ENCODE results near the gene PTGES3. TPM values are rescaled to one million over a fixed set of nuclear protein-coding genes. Genes with fewer than 3 reads are reported as not detected.
"Not testable (repeated sequence)": the region's sequence is repeated elsewhere in the genome, so short reads cannot be mapped to it uniquely, and the experiment has no call there.

The PTGES3 gene, protein sequence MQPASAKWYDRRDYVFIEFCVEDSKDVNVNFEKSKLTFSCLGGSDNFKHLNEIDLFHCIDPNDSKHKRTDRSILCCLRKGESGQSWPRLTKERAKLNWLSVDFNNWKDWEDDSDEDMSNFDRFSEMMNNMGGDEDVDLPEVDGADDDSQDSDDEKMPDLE
- total RNA-seq: 100 to 1,000 TPM in 1 of 2 donors, 10 to 100 TPM in 1; 91.6 to 147 TPM
- polyA plus RNA-seq (ENCODE audit: insufficient read length in 2 of 2): 100 to 1,000 TPM; 266 to 304 TPM
- long read RNA-seq, donor 1, transcript PTGES3-201 (8 exons, 1,920 nt): major isoform, 73 of 89 reads
- long read RNA-seq, donor 1, partial matches to known transcripts: 12 of 89 reads
- long read RNA-seq, donor 1, other reads (novel, unspliced or antisense): 0 of 89 reads
- long read RNA-seq, donor 2, transcript PTGES3-201 (8 exons, 1,920 nt): major isoform, 56 of 64 reads
- long read RNA-seq, donor 2, partial matches to known transcripts: 6 of 64 reads
- long read RNA-seq, donor 2, other reads (novel, unspliced or antisense): 0 of 64 reads
- long read RNA-seq, donor 3, transcript PTGES3-201 (8 exons, 1,920 nt): major isoform, 59 of 72 reads
- long read RNA-seq, donor 3, partial matches to known transcripts: 11 of 72 reads
- long read RNA-seq, donor 3, other reads (novel, unspliced or antisense): 0 of 72 reads
- long read RNA-seq, donor 4, transcript PTGES3-201 (8 exons, 1,920 nt): major isoform, 66 of 108 reads
- long read RNA-seq, donor 4, partial matches to known transcripts: 39 of 108 reads
- long read RNA-seq, donor 4, other reads (novel, unspliced or antisense): 0 of 108 reads

DNA sequence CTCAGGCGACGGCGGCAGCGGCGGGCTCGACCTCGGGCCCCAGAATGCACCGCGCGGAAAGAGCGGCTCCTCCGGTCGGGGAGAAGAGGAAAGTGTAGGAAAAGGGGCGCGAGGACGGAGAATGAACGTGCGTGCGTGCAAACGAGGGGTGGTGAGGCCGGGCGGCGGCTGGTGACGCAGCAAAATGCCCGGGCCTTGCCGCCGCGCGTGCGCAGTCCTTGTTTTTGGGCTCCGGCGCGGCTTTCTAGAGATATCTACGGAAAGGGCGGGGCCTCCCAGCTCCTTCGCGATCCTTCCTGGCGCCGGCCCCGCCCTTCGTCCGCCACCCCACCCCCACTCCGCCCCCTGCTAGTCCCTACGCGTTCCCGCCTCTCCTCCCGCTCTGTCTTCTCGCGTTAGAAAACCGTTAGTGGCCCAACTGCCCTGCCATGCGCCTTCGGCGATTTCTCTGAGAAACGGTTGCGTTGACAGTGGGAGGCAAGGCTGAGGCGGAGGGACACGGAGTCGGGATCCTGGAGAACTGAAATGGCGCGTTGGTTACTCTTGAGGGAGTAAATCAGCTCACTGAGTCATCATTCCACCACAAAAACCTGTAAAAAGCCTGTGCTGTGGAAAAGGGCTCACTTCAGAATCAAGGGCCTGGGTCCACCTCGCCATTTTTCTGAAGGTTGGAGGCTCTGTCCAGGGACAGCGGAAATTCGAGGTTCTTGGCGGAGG lies at the start of gene PTGES3:
Gene PTGES3, minus strand, starts transcription at position 156 of the 717 bp plus-strand sequence. CDS start 285 bp downstream, outside the sequence.
- Histone ChIP-seq H3K4me1 (ENCODE audit: control insufficient read depth, insufficient read depth, low read length) (peaks cover 30% of the 10 kb centered on the region), H3K27me3 (ENCODE audit: control insufficient read depth, insufficient read depth, low read length) (no peaks in the 10 kb centered on the region), H3K27ac (ENCODE audit: low read depth, low read length) (peak within 1 kb of the TSS; percentile 100), H3K9me3 (ENCODE audit: control insufficient read depth, insufficient read depth, low read length) (no peaks in the 10 kb centered on the region), H3K36me3 (ENCODE audit: control insufficient read depth, insufficient read depth, low read length) (peaks cover 6% of the 10 kb centered on the region), H3K4me3 (ENCODE audit: low read depth, low read length) (peak within 1 kb of the TSS; percentile 97)
- under 1% methylated on average over 59 of the region's 64 CpGs for WGBS (ENCODE audit: insufficient coverage)
- peak; percentile 92 to 99 (median 96) for DNase-seq (ENCODE audit: low read depth in 4 of 6, low spot score in 6 of 6)

DNA sequence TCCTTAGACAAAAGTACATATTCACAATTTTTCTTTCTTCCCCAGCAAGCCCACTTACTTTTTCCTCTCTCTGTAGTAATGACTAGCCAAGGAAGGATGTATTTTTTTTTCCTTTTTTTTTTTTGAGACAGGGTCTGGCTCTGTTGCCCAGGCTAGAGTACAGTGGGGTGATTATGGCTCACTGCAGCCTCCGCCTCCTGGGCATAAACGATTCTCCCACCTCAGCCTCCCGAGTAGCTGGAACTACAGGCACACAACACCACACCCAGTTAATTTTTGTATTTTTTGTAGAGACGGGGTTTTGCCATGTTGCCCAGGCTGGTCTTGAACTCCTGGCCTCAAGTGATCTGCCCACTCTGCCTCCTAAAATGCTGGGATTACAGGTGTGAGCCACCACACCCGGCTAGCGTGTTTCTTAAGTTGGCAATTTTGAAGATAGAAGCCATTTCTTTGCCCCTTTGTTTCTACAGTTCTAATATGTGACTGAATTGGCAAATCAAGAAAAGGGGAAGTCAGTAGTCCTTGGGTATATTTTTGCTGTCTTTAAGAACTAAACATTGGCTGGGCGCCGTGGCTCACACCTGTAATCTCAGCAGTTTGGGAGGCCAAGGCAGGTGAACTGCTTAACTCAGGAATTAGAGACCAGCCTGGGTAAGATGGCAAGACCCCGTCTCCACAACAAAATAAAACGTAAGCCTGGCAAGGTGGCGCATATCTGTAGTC lies 40.2 kb upstream of the PTGES3 start:
- WGBS (ENCODE audit: insufficient coverage): 100% methylated on average over 6 of the region's 11 CpGs
- Histone ChIP-seq H3K9me3 (ENCODE audit: control insufficient read depth, insufficient read depth, low read length) (no peaks in the 10 kb centered on the region), H3K4me3 (ENCODE audit: low read depth, low read length) (no peak overlapping the region), H3K4me1 (ENCODE audit: control insufficient read depth, insufficient read depth, low read length) (no peaks in the 10 kb centered on the region), H3K36me3 (ENCODE audit: control insufficient read depth, insufficient read depth, low read length) (peaks cover 20% of the 10 kb centered on the region), H3K27me3 (ENCODE audit: control insufficient read depth, insufficient read depth, low read length) (no peaks in the 10 kb centered on the region), H3K27ac (ENCODE audit: low read depth, low read length) (no peak overlapping the region)
- no peak for DNase-seq (ENCODE audit: low read depth in 4 of 6, low spot score in 6 of 6)

DNA sequence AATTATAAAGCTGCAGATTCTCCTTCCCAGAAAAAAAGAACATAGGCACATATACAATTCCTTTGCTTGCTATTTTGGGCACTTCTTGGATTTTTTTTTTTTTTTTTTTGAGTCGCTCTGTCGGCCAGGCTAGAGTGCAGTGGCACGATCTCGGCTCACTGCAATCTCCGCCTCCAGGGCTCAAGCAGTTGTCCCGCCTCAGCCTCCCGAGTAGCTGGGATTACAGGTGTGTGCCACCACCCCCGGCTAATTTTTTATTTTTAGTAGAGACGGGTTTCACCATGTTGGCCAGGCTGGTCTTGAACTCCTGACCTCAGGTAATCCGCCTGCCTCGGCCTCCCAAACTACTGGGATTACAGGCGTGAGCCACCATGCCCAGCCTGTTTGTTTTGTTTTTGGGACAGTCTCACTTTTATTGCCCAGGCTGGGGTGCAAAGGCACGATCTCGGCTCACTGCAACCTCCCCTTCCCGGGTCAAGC lies 38.2 kb upstream of the PTGES3 start:
- not testable (repeated sequence) for H3K9me3 ChIP-seq (ENCODE audit: control insufficient read depth, insufficient read depth, low read length); H3K4me1 ChIP-seq (ENCODE audit: control insufficient read depth, insufficient read depth, low read length); DNase-seq (ENCODE audit: low read depth in 4 of 6, low spot score in 6 of 6); H3K4me3 ChIP-seq (ENCODE audit: low read depth, low read length); H3K27me3 ChIP-seq (ENCODE audit: control insufficient read depth, insufficient read depth, low read length)
- 93% methylated on average over 15 of the region's 15 CpGs for WGBS (ENCODE audit: insufficient coverage)
- Histone ChIP-seq H3K27ac (ENCODE audit: low read depth, low read length) (peak overlapping the region; percentile 99), H3K36me3 (ENCODE audit: control insufficient read depth, insufficient read depth, low read length) (peaks cover 22% of the 10 kb centered on the region)

DNA sequence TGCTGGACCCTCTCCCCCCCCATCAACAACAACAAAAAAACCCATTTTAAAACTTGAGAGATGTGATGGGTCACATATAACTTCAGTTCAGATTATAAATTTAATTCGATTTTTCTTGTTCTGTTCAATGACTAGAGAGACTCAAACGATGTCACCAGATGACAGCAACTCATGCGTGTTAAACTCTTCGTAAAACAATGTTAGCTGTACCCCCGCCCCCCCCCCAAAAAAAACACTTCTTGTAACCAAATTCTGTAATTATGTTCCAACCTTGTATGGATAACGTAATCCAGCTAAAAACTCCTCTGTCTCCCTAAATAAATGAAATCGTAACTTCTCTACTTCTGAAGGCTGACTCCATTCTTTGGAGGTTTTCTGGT lies 37.6 kb upstream of the PTGES3 start:
- DNase-seq (ENCODE audit: low read depth in 4 of 6, low spot score in 6 of 6): peak in 1 of 6 donors; percentile 9
- H3K9me3 ChIP-seq (ENCODE audit: control insufficient read depth, insufficient read depth, low read length): no peaks in the 10 kb centered on the region
- H3K27me3 ChIP-seq (ENCODE audit: control insufficient read depth, insufficient read depth, low read length): no peaks in the 10 kb centered on the region
- H3K4me1 ChIP-seq (ENCODE audit: control insufficient read depth, insufficient read depth, low read length): peaks cover 13% of the 10 kb centered on the region
- 40% methylated on average over 1 of the region's 7 CpGs for WGBS (ENCODE audit: insufficient coverage)
- peak overlapping the region; percentile 100 for H3K4me3 ChIP-seq (ENCODE audit: low read depth, low read length)
- H3K27ac ChIP-seq (ENCODE audit: low read depth, low read length): peak overlapping the region; percentile 99
- H3K36me3 ChIP-seq (ENCODE audit: control insufficient read depth, insufficient read depth, low read length): peaks cover 25% of the 10 kb centered on the region

DNA sequence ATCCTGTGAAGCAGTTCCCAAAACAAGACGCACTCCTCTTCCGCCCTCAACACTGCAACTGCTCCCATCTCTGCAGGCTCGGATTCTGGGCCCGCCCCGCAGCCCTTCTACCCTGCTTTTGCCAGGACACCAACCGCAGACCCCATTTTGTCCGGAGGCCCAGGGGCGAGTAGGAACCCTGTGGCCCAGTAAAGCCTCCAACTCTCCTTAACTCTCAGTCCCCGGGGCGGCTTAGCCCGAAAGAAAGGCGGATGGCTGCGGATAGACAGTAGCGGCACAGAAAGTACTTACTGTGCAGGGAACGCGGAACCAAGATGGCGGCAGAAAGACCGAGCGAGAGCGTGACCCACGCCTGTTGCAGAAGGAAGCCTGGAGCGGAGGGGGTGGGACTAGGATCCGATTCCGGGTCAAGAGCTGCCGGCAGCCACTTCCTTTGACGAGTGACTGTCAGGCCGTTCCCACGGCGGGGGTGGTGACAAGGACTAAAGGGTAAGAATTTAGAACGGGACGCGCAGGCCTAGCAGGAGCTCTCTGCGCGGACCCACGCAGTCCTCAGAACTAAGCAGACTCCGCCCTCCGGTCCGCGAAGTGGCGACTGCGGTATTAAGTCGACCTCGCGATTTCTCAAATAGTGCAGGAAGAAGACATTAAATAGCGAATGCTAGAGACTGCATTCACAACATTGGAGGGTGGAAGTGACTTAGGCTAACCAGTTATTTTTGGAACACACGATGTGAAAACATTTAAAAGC lies 37.1 kb upstream of the PTGES3 start, which contains the start of gene NACA:
Gene NACA, minus strand, starts transcription at position 328 of the 751 bp plus-strand sequence. CDS start 778 bp downstream, outside the sequence.
- peaks cover 28% of the 10 kb centered on the region for H3K36me3 ChIP-seq (ENCODE audit: control insufficient read depth, insufficient read depth, low read length)

DNA sequence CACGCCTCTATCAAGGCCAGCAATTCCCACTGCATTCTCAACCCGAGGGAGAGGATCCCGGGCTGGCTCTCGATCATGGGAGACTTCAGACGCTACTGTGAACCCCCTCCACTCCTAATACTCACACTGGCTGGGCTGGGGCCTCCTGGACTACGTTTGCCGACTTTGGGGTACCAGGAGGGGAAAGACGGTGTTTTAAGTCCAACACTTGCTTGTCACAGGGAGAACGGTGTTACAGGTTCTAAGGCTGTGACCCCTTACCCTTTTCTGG lies 36.6 kb upstream of the PTGES3 start:
- H3K4me3 ChIP-seq (ENCODE audit: low read depth, low read length): peak overlapping the region; percentile 100
- H3K27ac ChIP-seq (ENCODE audit: low read depth, low read length): peak overlapping the region; percentile 99
- no peak for DNase-seq (ENCODE audit: low read depth in 4 of 6, low spot score in 6 of 6)
- H3K4me1 ChIP-seq (ENCODE audit: control insufficient read depth, insufficient read depth, low read length): peaks cover 13% of the 10 kb centered on the region
- 0% methylated on average over 4 of the region's 9 CpGs for WGBS (ENCODE audit: insufficient coverage)
- peaks cover 32% of the 10 kb centered on the region for H3K36me3 ChIP-seq (ENCODE audit: control insufficient read depth, insufficient read depth, low read length)
- no peaks in the 10 kb centered on the region for H3K9me3 ChIP-seq (ENCODE audit: control insufficient read depth, insufficient read depth, low read length)
- H3K27me3 ChIP-seq (ENCODE audit: control insufficient read depth, insufficient read depth, low read length): no peaks in the 10 kb centered on the region

More for the DNA sequence above, 37.1 kb upstream of the PTGES3 start, which contains the start of gene NACA:
- no peaks in the 10 kb centered on the region for H3K9me3 ChIP-seq (ENCODE audit: control insufficient read depth, insufficient read depth, low read length)
- H3K27me3 ChIP-seq (ENCODE audit: control insufficient read depth, insufficient read depth, low read length): no peaks in the 10 kb centered on the region
- H3K4me3 ChIP-seq (ENCODE audit: low read depth, low read length): peak within 1 kb of the TSS; percentile 100
- peaks cover 13% of the 10 kb centered on the region for H3K4me1 ChIP-seq (ENCODE audit: control insufficient read depth, insufficient read depth, low read length)
- WGBS (ENCODE audit: insufficient coverage): under 1% methylated on average over 44 of the region's 46 CpGs
- peak; percentile 90 to 99 (median 93) for DNase-seq (ENCODE audit: low read depth in 4 of 6, low spot score in 6 of 6)
- peak within 1 kb of the TSS; percentile 99 for H3K27ac ChIP-seq (ENCODE audit: low read depth, low read length)

DNA sequence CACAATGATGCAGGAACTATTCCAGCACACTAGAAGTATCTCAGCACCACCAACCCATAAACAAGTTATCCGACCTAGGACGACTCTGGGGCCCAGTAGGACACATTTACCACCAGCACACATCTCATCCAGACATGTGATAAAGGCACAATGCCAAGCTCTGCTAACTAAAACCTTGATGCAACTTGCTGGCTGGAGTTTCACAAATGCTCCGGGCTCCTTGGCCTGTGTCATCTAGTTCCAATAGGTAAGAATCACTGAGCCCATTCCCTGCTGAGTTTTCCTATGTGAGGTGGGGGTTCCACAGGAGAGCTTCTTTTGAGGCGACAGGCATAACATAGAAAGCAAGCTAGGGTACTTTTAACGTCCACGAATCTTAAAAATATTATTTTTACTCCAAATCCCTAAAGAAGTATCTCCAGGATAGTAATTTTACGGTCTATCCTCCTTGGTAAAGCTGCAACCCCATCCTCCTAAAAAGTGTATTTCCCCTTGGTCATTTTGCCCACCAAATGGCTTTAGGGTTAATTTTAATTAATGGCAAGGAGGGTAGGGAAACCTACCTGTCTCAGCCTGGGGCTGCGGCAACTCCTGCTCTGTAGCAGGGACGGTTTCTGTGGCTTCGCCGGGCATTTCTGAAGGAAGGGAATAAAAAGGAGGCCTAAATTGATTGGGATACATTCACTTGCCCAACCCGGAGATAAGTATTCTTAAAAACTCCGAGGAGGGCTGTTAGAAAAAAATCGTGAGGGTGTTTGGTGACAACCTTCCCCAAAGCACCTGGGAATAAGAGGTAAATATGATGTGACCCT lies 36.0 kb upstream of the PTGES3 start:
- Histone ChIP-seq H3K27ac (ENCODE audit: low read depth, low read length) (peak overlapping the region; percentile 99), H3K9me3 (ENCODE audit: control insufficient read depth, insufficient read depth, low read length) (no peaks in the 10 kb centered on the region), H3K4me3 (ENCODE audit: low read depth, low read length) (peak overlapping the region; percentile 100), H3K36me3 (ENCODE audit: control insufficient read depth, insufficient read depth, low read length) (peaks cover 32% of the 10 kb centered on the region), H3K4me1 (ENCODE audit: control insufficient read depth, insufficient read depth, low read length) (peaks cover 16% of the 10 kb centered on the region), H3K27me3 (ENCODE audit: control insufficient read depth, insufficient read depth, low read length) (no peaks in the 10 kb centered on the region)
- WGBS (ENCODE audit: insufficient coverage): under 1% methylated on average over 9 of the region's 14 CpGs
- DNase-seq (ENCODE audit: low read depth in 4 of 6, low spot score in 6 of 6): peak in 3 of 6 donors; percentile 19 to 51 (median 50)

DNA sequence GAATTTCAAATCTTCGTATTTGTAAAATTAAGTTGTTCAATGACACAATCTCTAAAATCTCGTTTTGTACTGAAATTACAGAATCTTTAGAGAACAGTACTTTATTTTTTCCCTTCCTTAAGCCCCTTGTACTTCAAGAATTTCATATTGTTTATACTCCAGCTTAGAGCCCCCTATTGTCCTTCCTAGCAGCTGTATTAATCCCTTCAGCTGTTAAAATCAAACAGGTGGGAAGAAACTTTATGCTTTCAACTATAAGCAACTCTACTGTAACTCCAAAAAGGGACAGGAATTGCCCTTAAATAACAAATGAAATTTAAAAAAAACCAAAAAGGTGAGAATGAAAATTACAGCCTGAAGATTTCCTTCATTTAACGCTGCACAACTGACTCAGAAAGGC lies 35.3 kb upstream of the PTGES3 start:
- H3K36me3 ChIP-seq (ENCODE audit: control insufficient read depth, insufficient read depth, low read length): peaks cover 35% of the 10 kb centered on the region
- peak overlapping the region; percentile 100 for H3K4me3 ChIP-seq (ENCODE audit: low read depth, low read length)
- H3K9me3 ChIP-seq (ENCODE audit: control insufficient read depth, insufficient read depth, low read length): no peaks in the 10 kb centered on the region
- H3K4me1 ChIP-seq (ENCODE audit: control insufficient read depth, insufficient read depth, low read length): peaks cover 17% of the 10 kb centered on the region
- WGBS (ENCODE audit: insufficient coverage): no CpG with 5 or more reads among the region's 3 CpGs
- peak overlapping the region; percentile 99 for H3K27ac ChIP-seq (ENCODE audit: low read depth, low read length)
- no peak for DNase-seq (ENCODE audit: low read depth in 4 of 6, low spot score in 6 of 6)
- no peaks in the 10 kb centered on the region for H3K27me3 ChIP-seq (ENCODE audit: control insufficient read depth, insufficient read depth, low read length)
